Activated CD4-positive, alpha-beta T cell treated with anti-CD3 and anti-CD28 coated beads, Interleukin-2, Interleukin-4, amounts not matched to agents 100 ng/mL and 50 ng/mL, durations not matched to agents 16 hours and 8 hours (primary cell): ENCODE measurements around the gene OSBPL3.
A peak's percentile ranks its signal among the peaks of the same experiment; 100 is the strongest.

ENCODE experiments used
- DNase-seq: peaks from one replicate; pipeline ENCODE4 v3.0.0-alpha.2; 2020; ENCODE audit warnings: low spot score

Gene OSBPL3

GRCh38 chr7:24980534-24981170 is 674 bp upstream of the OSBPL3 start:
- peak; percentile 41 for DNase-seq

- peak; percentile 83 for DNase-seq
Observed at GRCh38 chr7:24979470-24979862, 512 bp downstream of the OSBPL3 start.

GRCh38 chr7:24978843-24979469 is 1.0 kb downstream of the OSBPL3 start:
- no peak for DNase-seq

- DNase-seq: no peak
Observed at GRCh38 chr7:24975644-24976260, 4.2 kb downstream of the OSBPL3 start.

GRCh38 chr7:24975172-24975571 is 4.8 kb downstream of the OSBPL3 start:
- DNase-seq: no peak

- DNase-seq: no peak
Observed at GRCh38 chr7:24974026-24974832, 5.7 kb downstream of the OSBPL3 start.

- no peak for DNase-seq
Observed at GRCh38 chr7:24972991-24973390, 7.0 kb downstream of the OSBPL3 start.

GRCh38 chr7:24972166-24972477 is 7.9 kb downstream of the OSBPL3 start:
- DNase-seq: no peak

- no peak for DNase-seq
Observed at GRCh38 chr7:24971333-24972165, 8.4 kb downstream of the OSBPL3 start.

GRCh38 chr7:24970676-24971075 is 9.3 kb downstream of the OSBPL3 start:
- no peak for DNase-seq

GRCh38 chr7:24968165-24968564 is 11.8 kb downstream of the OSBPL3 start:
- DNase-seq: no peak

- DNase-seq: no peak
Observed at GRCh38 chr7:24967696-24968095, 12.3 kb downstream of the OSBPL3 start.

- DNase-seq: no peak
Observed at GRCh38 chr7:24966802-24967201, 13.2 kb downstream of the OSBPL3 start.

GRCh38 chr7:24965831-24966708 is 13.9 kb downstream of the OSBPL3 start:
- peak; percentile 49 for DNase-seq

- DNase-seq: no peak
Observed at GRCh38 chr7:24964191-24964590, 15.8 kb downstream of the OSBPL3 start.

GRCh38 chr7:24963218-24963617 is 16.8 kb downstream of the OSBPL3 start:
- DNase-seq: peak; percentile 52

- DNase-seq: no peak
Observed at GRCh38 chr7:24962418-24962962, 17.5 kb downstream of the OSBPL3 start.

- DNase-seq: no peak
Observed at GRCh38 chr7:24959735-24960485, 20.1 kb downstream of the OSBPL3 start.

GRCh38 chr7:24958399-24958798 is 21.6 kb downstream of the OSBPL3 start:
- DNase-seq: no peak

GRCh38 chr7:24956021-24956420 is 24.0 kb downstream of the OSBPL3 start:
- DNase-seq: no peak
